HepG2 (cell line): Measurements from ENCODE around the gene CSNK2A1.

Experiments used
- EHMT2 ChIP-seq: fragments of 200-600 bp; sonication (generic); IDR thresholded peaks from 2 replicates; pipeline ENCODE4 v1.7.0; 2017; ENCODE audit warnings: antibody characterized with exemption, low read depth, low read length, borderline replicate concordance
- FOXA1 ChIP-seq, 2 experiments: fragments of 450-650 bp in 1 of 2; sonication (generic) in 1 of 2; formaldehyde crosslinking in 1 of 2; IDR thresholded peaks; 2 replicates each; pipeline versions ENCODE4 v1.4.0 to v1.6.1; 2016 to 2020; ENCODE audit warnings: missing genetic modification reagents in 1 of 2
- HNRNPK ChIP-seq: fragments of 200-400 bp; formaldehyde crosslinking; IDR thresholded peaks from 2 replicates; pipeline ENCODE4 v1.6.1; 2018; ENCODE audit warnings: low read length, low read depth, moderate library complexity, mild to moderate bottlenecking; ENCODE audit not compliant: poor library complexity, severe bottlenecking
- IRF2 ChIP-seq: IDR thresholded peaks from 2 replicates; pipeline ENCODE4 v1.6.1; 2018; ENCODE audit warnings: missing genetic modification reagents, missing compliant biosample characterization
- NFKBIZ ChIP-seq: IDR thresholded peaks from 2 replicates; pipeline ENCODE4 v1.6.1; 2018; ENCODE audit warnings: missing genetic modification reagents, missing compliant biosample characterization
- RAD21 ChIP-seq: fragments of 450-650 bp; formaldehyde crosslinking; IDR thresholded peaks from 2 replicates; pipeline ENCODE4 v1.5.0; 2020; ENCODE audit warnings: mild to moderate bottlenecking
- SMAD1 ChIP-seq: sonication (generic); formaldehyde crosslinking; IDR thresholded peaks from 2 replicates; pipeline ENCODE4 v1.4.0; 2020; ENCODE audit warnings: missing genetic modification reagents, low read depth, mild to moderate bottlenecking, borderline replicate concordance
- TCF12 ChIP-seq, 2 experiments: fragments of 450-650 bp in 1 of 2; sonication (generic) in 1 of 2; formaldehyde crosslinking in 1 of 2; IDR thresholded peaks; 2 replicates each; pipeline versions ENCODE4 v1.6.1 to v1.8.0; 2017 to 2022; ENCODE audit warnings: antibody characterized with exemption in 1 of 2, mild to moderate bottlenecking in 1 of 2, missing genetic modification reagents in 1 of 2, moderate library complexity in 1 of 2
- U2AF2 ChIP-seq: fragments of 200-400 bp; formaldehyde crosslinking; IDR thresholded peaks from 2 replicates; pipeline ENCODE4 v1.6.1; 2017; ENCODE audit warnings: low read depth, mild to moderate bottlenecking, low read length
- ZMYM3 ChIP-seq: sonication (generic); formaldehyde crosslinking; IDR thresholded peaks from 2 replicates; pipeline ENCODE4 v1.5.1; 2020; ENCODE audit warnings: mild to moderate bottlenecking, missing genetic modification reagents
- ZNF510 ChIP-seq: sonication (generic); formaldehyde crosslinking; IDR thresholded peaks from 2 replicates; pipeline ENCODE4 v1.4.0; 2020; ENCODE audit warnings: low read depth, mild to moderate bottlenecking, missing genetic modification reagents
- ZNF780A ChIP-seq: sonication (generic); formaldehyde crosslinking; IDR thresholded peaks from 2 replicates; pipeline ENCODE4 v1.8.0; 2022; ENCODE audit warnings: mild to moderate bottlenecking, missing genetic modification reagents, moderate library complexity
- TF ChIP-seq, protein P1 (sequence below): sonication (generic); formaldehyde crosslinking; IDR thresholded peaks from 2 replicates; pipeline ENCODE4 v1.5.1; 2020; ENCODE audit warnings: missing genetic modification reagents, mild to moderate bottlenecking, borderline replicate concordance

DNA sequence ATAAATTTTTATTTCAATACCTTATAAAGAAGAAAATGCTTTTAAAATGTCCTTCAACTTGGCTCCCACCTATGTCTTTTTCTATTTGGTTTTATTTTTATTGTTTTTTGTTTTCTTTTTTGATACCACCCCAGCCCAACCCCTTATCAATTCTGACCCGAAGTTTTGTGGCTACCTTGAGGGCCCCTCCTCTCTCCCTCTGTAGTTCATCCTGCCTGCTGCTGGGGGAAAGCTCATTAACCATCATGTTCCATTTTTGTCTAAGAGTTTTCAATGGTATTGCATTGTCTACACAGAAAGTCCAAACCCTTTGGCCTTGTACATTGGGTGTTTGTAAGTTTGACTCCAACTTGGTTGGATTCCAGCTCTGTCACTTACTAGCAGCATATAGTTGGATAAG is 5.3 kb upstream of the CSNK2A1 start:
- TF ChIP-seq ZNF510 (no peak), FOXA1 (IDR thresholded peaks at IDR 0.05) (no peak), FOXA1 (CRISPR knock-in tag; IDR thresholded peaks at IDR 0.05) (no peak), ZMYM3 (CRISPR knock-in tag) (no peak), TCF12 (IDR thresholded peaks at IDR 0.05) (no peak), TCF12 (CRISPR knock-in tag; IDR thresholded peaks at IDR 0.05) (no peak), ZNF780A (CRISPR knock-in tag) (no peak), NFKBIZ (CRISPR knock-in tag) (no peak), IRF2 (CRISPR knock-in tag) (no peak), EHMT2 (no peak), SMAD1 (CRISPR knock-in tag) (no peak), HNRNPK (no peak), RAD21 (no peak), U2AF2 (no peak)
- TF ChIP-seq, protein P1, sequence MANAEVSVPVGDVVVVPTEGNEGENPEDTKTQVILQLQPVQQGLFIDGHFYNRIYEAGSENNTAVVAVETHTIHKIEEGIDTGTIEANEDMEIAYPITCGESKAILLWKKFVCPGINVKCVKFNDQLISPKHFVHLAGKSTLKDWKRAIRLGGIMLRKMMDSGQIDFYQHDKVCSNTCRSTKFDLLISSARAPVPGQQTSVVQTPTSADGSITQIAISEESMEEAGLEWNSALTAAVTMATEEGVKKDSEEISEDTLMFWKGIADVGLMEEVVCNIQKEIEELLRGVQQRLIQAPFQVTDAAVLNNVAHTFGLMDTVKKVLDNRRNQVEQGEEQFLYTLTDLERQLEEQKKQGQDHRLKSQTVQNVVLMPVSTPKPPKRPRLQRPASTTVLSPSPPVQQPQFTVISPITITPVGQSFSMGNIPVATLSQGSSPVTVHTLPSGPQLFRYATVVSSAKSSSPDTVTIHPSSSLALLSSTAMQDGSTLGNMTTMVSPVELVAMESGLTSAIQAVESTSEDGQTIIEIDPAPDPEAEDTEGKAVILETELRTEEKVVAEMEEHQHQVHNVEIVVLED (CRISPR knock-in tag): no peak
